ENCODE measurements around the gene SPDYA. TPM values are rescaled to one million over a fixed set of nuclear protein-coding genes. Genes with fewer than 3 reads are reported as not detected.

Gene SPDYA
- 0.83 and 0.91 TPM in 2 replicates for total RNA-seq

GRCh38 chr2:28810384-28811285 lies at the start of gene SPDYA:
TSS of gene SPDYA (plus strand) at chr2:28810834. CDS start at chr2:28816015, 5,181 bp downstream.

GRCh38 chr2:28870146-28870891 lies 59.7 kb downstream of the SPDYA start, which contains the start of gene TRMT61B:
TSS of gene TRMT61B (minus strand) at chr2:28870309. CDS start at chr2:28870277, 32 bp downstream.

GRCh38 chr2:28894470-28895188 lies 84.0 kb downstream of the SPDYA start, which contains the start of gene WDR43:
TSS of gene WDR43 (plus strand) at chr2:28894667. CDS start at chr2:28894699, 32 bp downstream.

Other genes with a start within 250 kb of the SPDYA start
- gene PPP1CB, start 59.0 kb upstream of the SPDYA start, total RNA-seq, result 142 and 165 TPM in 2 replicates
- 11.4 and 16.0 TPM in 2 replicates for gene TRMT61B, start 59.5 kb downstream of the SPDYA start, total RNA-seq
- gene WDR43, start 83.8 kb downstream of the SPDYA start, total RNA-seq, result 51.9 and 82.5 TPM in 2 replicates
- gene TOGARAM2, start 170.5 kb downstream of the SPDYA start, total RNA-seq, result under 0.01 and 0.03 TPM in 2 replicates